GM12878 (cell line): Measurements from ENCODE around the gene NPAS1.

Experiments used
- CBX5 ChIP-seq: sonication (generic); IDR thresholded peaks from 2 replicates; pipeline ENCODE4 v1.6.1; 2016; ENCODE audit warnings: low read depth, moderate library complexity, mild to moderate bottlenecking, inconsistent platforms
- CHD1 ChIP-seq: IDR thresholded peaks from 2 replicates; pipeline ENCODE4 v1.6.1; 2012; ENCODE audit warnings: low read depth, low read length, improper control_type of control experiment
- CTCF ChIP-seq, 3 experiments: IDR thresholded peaks in 2 of 3; conservative IDR thresholded peaks in 1 of 3; 2 replicates each; pipeline ENCODE4 v1.5.1; 2011; ENCODE audit warnings: low read depth in 3 of 3, low read length in 3 of 3, mild to moderate bottlenecking in 3 of 3, control low read depth in 2 of 3, moderate library complexity in 2 of 3, inconsistent platforms in 1 of 3, mixed read lengths in 1 of 3; ENCODE audit not compliant: control insufficient read depth in 2 of 3, insufficient read depth in 1 of 3; ENCODE audit errors: extremely low read depth in 1 of 3
- EZH2 ChIP-seq: IDR thresholded peaks from 2 replicates; pipeline ENCODE4 v1.6.1; 2012; ENCODE audit warnings: low read depth, mild to moderate bottlenecking, control low read depth, inconsistent platforms, low read length, borderline replicate concordance; ENCODE audit not compliant: control insufficient read depth
- MAX ChIP-seq: IDR thresholded peaks from 2 replicates; pipeline ENCODE4 v1.6.1; 2012; ENCODE audit warnings: low read depth, low read length, improper control_type of control experiment
- NR2F1 ChIP-seq: fragments of 450-650 bp; conservative IDR thresholded peaks from 2 replicates; pipeline ENCODE4 v1.6.1; 2017; ENCODE audit warnings: mild to moderate bottlenecking
- POLR2A ChIP-seq: IDR thresholded peaks from 2 replicates; pipeline ENCODE4 v1.6.1; 2011; ENCODE audit warnings: low read depth, mild to moderate bottlenecking, low read length
- RAD21 ChIP-seq: IDR thresholded peaks from 2 replicates; pipeline ENCODE4 v1.6.1; 2011; ENCODE audit warnings: mild to moderate bottlenecking, low read depth, low read length, moderate library complexity; ENCODE audit not compliant: insufficient read depth
- RELA ChIP-seq: fragments of 450-650 bp; IDR thresholded peaks from 2 replicates; pipeline ENCODE4 v1.8.0; 2014; ENCODE audit warnings: borderline replicate concordance; ENCODE audit not compliant: partially characterized antibody
- RFX5 ChIP-seq: IDR thresholded peaks from 2 replicates; pipeline ENCODE4 v1.6.1; 2011; ENCODE audit warnings: low read depth, low read length, improper control_type of control experiment
- SIN3A ChIP-seq: IDR thresholded peaks from 2 replicates; pipeline ENCODE4 v1.6.1; 2012; ENCODE audit warnings: low read depth, low read length, improper control_type of control experiment
- SIX5 ChIP-seq: IDR thresholded peaks from 2 replicates; pipeline ENCODE4 v1.6.1; 2011; ENCODE audit warnings: mild to moderate bottlenecking, low read depth, low read length, moderate library complexity; ENCODE audit not compliant: severe bottlenecking
- ZZZ3 ChIP-seq: IDR thresholded peaks from 2 replicates; pipeline ENCODE4 v1.6.1; 2011; ENCODE audit warnings: low read depth; ENCODE audit not compliant: control insufficient read depth, insufficient read length

- no peak for TF ChIP-seq CTCF (IDR thresholded peaks at IDR 0.05 in 2 of 3, conservative IDR thresholded peaks at IDR 0.05 in 1 of 3; ENCODE audit: control insufficient read depth in 2 of 3, extremely low read depth in 1 of 3, insufficient read depth in 1 of 3, low read depth in 3 of 3, low read length in 3 of 3)
- TF ChIP-seq RELA: no peak
- TF ChIP-seq NR2F1: no peak
- no peak for TF ChIP-seq RFX5
- TF ChIP-seq ZZZ3: no peak
- no peak for TF ChIP-seq EZH2
- no peak for TF ChIP-seq SIN3A
- TF ChIP-seq POLR2A: no peak
- TF ChIP-seq MAX: no peak
- no peak for TF ChIP-seq CBX5
- no peak for TF ChIP-seq CHD1
- TF ChIP-seq SIX5: no peak
- no peak for TF ChIP-seq RAD21
Measured at GRCh38 chr19:47058621-47059022, 39.0 kb downstream of the NPAS1 start.
